Body of pancreas (tissue), 4 donors: Measurements from ENCODE around the gene POLE2. TPM values are rescaled to one million over a fixed set of nuclear protein-coding genes. Genes with fewer than 3 reads are reported as not detected.

ENCODE experiments used
- ATAC-seq: fragments of 150-250 bp; one replicate; pipeline ENCODE4 v1.9.1; 2016
- DNase-seq, 4 donors: peaks; one replicate each; pipeline ENCODE4 v3.0.0-alpha.2; 2019
- H3K27ac ChIP-seq, 4 donors: fragments of 200-600 bp; sonication (generic); 1 replicate in 3 of 4; 2 replicates in 1 of 4; pipeline versions ENCODE4 v1.5.1 to v1.6.1; 2016 to 2019; ENCODE audit warnings: mild to moderate bottlenecking in 1 of 4, mixed read lengths in 1 of 4, moderate library complexity in 1 of 4
- H3K27me3 ChIP-seq, 2 donors: fragments of 200-600 bp; sonication (generic); one replicate each; pipeline ENCODE4 v1.6.0; 2016; ENCODE audit warnings: mild to moderate bottlenecking in 1 of 2
- H3K36me3 ChIP-seq, 2 donors: fragments of 200-600 bp; sonication (generic); replicated peaks in 1 of 2; 2 replicates each; pipeline ENCODE4 v1.5.1; 2016; ENCODE audit warnings: low read depth in 2 of 2; ENCODE audit not compliant: insufficient read depth in 1 of 2
- H3K4me1 ChIP-seq: fragments of 200-600 bp; sonication (generic); one replicate; pipeline ENCODE4 v1.6.0; 2016
- H3K4me3 ChIP-seq, 2 donors: fragments of 200-600 bp; sonication (generic); 1 replicate in 1 of 2; 2 replicates in 1 of 2; pipeline ENCODE4 v1.5.1; 2016 to 2019
- H3K9me3 ChIP-seq, 3 donors: fragments of 200-600 bp; sonication (generic); 1 replicate in 2 of 3; 2 replicates in 1 of 3; pipeline ENCODE4 v1.5.1; 2016
- POLR2A ChIP-seq, 3 donors: fragments of 450-650 bp; IDR thresholded peaks; one replicate each; pipeline ENCODE4 v1.6.1; 2016; ENCODE audit warnings: antibody characterized with exemption in 3 of 3, mild to moderate bottlenecking in 2 of 3
- WGBS, 2 donors: methylation state at CpG; one replicate each; pipeline ENCODE4 v1.1.5; 2017; 5-methylcytosine and 5-hydroxymethylcytosine counted together
- intact Hi-C: fragments of 100-400 bp; cut with DNase I; formaldehyde crosslinking; loops from one replicate; pipeline ENCODE4 v1.15.1; 2023
- small RNA-seq: library from RNA; depleted of rRNA; stranded (forward); fragments of <200 nt; gene quantifications from one replicate; pipeline ENCODE3, GENCODE V24; 2016
- total RNA-seq, 2 donors: library from RNA; depleted of rRNA; stranded (reverse); fragments of >200 nt; gene quantifications; one replicate each; pipeline ENCODE4 v1.1.0, GENCODE V29; 2016
- TF ChIP-seq, protein P1 (sequence below), 7 experiments: fragments of 450-650 bp in 4 of 7; fragments of 200-600 bp in 3 of 7; sonication (generic) in 3 of 7; IDR thresholded peaks; one replicate each; pipeline ENCODE4 v1.5.1; 2016 to 2019; ENCODE audit warnings: antibody characterized with exemption in 7 of 7

POLE2 gene
- total RNA-seq, 2 donors from 2014 or later, result 7.0 TPM; not detected in 1

DNA sequence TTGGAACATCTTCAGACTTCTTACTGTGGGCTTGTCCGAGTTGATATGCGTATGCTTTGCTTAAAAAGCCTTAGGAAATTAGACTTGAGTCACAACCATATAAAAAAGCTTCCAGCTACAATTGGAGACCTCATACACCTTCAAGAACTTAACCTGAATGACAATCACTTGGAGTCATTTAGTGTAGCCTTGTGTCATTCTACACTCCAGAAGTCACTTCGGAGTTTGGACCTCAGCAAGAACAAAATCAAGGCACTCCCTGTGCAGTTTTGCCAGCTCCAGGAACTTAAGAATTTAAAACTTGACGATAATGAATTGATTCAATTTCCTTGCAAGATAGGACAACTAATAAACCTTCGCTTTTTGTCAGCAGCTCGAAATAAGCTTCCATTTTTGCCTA lies 80.4 kb downstream of the POLE2 start:
- H3K4me3 ChIP-seq, result no peak overlapping the region
- no peaks in the 10 kb centered on the region for H3K27me3 ChIP-seq
- ATAC-seq, result no peak
- TF ChIP-seq POLR2A (IDR thresholded peaks at IDR 0.05), result no peak
- TF ChIP-seq, protein P1, sequence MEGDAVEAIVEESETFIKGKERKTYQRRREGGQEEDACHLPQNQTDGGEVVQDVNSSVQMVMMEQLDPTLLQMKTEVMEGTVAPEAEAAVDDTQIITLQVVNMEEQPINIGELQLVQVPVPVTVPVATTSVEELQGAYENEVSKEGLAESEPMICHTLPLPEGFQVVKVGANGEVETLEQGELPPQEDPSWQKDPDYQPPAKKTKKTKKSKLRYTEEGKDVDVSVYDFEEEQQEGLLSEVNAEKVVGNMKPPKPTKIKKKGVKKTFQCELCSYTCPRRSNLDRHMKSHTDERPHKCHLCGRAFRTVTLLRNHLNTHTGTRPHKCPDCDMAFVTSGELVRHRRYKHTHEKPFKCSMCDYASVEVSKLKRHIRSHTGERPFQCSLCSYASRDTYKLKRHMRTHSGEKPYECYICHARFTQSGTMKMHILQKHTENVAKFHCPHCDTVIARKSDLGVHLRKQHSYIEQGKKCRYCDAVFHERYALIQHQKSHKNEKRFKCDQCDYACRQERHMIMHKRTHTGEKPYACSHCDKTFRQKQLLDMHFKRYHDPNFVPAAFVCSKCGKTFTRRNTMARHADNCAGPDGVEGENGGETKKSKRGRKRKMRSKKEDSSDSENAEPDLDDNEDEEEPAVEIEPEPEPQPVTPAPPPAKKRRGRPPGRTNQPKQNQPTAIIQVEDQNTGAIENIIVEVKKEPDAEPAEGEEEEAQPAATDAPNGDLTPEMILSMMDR (IDR thresholded peaks at IDR 0.05), result no peak
- DNase-seq, result no peak
- H3K9me3 ChIP-seq, result no peaks in the 10 kb centered on the region
- 94 to 95% methylated on average over 6 of the region's 6 CpGs for WGBS, 2 donors
- H3K4me1 ChIP-seq, result no peaks in the 10 kb centered on the region
- intact Hi-C loops, result no loop called here
- no peaks in the 10 kb centered on the region for H3K36me3 ChIP-seq
- no peak overlapping the region for H3K27ac ChIP-seq

DNA sequence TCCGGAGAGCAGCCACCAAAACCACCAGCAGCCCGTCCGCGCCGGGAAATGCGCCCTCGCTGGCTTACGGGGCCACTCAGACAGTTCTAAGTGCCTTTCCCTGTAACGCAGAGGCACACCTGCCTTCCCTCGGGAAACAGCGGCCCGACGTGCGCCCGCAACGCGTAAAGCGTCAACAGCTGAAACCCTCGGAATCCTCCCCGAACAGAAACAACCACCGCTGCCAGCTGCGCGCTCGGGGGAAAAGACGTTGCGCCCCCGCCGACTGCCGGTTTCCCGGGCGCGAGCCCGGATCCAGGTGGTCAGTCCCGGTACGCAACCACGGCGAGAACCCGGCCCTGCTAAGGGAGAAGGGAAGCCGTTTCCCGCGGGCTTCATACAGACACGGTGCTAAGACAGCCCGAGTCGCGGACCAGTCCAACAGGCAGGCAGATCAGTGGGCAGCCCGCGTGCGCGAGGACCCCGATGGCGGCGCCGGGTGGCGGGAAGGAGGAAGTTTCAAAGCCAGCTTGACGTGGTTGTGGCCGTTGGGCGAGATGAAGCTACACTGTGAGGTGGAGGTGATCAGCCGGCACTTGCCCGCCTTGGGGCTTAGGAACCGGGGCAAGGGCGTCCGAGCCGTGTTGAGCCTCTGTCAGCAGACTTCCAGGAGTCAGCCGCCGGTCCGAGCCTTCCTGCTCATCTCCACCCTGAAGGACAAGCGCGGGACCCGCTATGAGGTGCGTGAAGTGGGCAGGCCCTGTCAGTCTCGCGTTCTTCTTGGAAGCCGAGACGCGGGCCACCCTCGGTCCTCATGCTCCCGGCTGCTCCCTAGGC lies 89.3 kb downstream of the POLE2 start, which contains the start of gene LRR1:
LRR1 (plus strand) TSS at position 456 of the 816 bp plus-strand sequence; CDS start at position 537, 81 bp downstream.
- intact Hi-C loops, result no loop called here
- peak; percentile 83 to 90 (median 86) for DNase-seq
- peak within 1 kb of the TSS; percentile 52 to 71 for H3K4me3 ChIP-seq
- peaks cover 25% of the 10 kb centered on the region for H3K4me1 ChIP-seq
- WGBS, 2 donors, result 0% methylated on average over 21 to 77 of the region's 77 CpGs
- no peaks in the 10 kb centered on the region for H3K36me3 ChIP-seq
- peak within 1 kb of the TSS; percentile 96 to 99 (median 98) for H3K27ac ChIP-seq
- peak; percentile 92 for ATAC-seq
- no peaks in the 10 kb centered on the region for H3K9me3 ChIP-seq
- TF ChIP-seq POLR2A (IDR thresholded peaks at IDR 0.05), result peak; percentile 65 to 92 (median 88)
- TF ChIP-seq, protein P1 (IDR thresholded peaks at IDR 0.05), result peak in 2 of 7 experiments; percentile 13 to 25
- H3K27me3 ChIP-seq, result no peaks in the 10 kb centered on the region

DNA sequence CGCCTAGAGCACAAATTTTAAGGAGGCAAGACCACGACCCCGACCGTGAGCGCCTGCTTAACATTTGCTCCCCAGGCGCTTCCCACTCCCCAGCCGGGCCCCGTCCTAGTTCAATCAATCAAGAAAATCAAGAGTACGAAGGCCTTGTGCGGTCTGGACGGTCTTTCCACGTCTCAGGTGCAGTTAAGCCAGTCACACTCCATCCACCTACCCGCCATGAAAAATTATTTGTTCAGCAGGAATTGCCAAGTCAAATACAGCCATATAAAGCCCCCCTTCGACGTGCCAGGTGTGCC lies 89.9 kb downstream of the POLE2 start:
- Histone ChIP-seq H3K27ac (peak overlapping the region; percentile 96 to 99 (median 98)), H3K9me3 (no peaks in the 10 kb centered on the region), H3K4me3 (peak overlapping the region; percentile 52 to 71), H3K36me3 (no peaks in the 10 kb centered on the region), H3K27me3 (no peaks in the 10 kb centered on the region), H3K4me1 (peaks cover 25% of the 10 kb centered on the region)
- TF ChIP-seq POLR2A (IDR thresholded peaks at IDR 0.05), result no peak
- 0 to 1% methylated on average over 14 to 15 of the region's 15 CpGs for WGBS, 2 donors
- DNase-seq (peak in 1 of 4 donors; percentile 52), ATAC-seq (no peak)
- intact Hi-C loops, result no loop called here

DNA sequence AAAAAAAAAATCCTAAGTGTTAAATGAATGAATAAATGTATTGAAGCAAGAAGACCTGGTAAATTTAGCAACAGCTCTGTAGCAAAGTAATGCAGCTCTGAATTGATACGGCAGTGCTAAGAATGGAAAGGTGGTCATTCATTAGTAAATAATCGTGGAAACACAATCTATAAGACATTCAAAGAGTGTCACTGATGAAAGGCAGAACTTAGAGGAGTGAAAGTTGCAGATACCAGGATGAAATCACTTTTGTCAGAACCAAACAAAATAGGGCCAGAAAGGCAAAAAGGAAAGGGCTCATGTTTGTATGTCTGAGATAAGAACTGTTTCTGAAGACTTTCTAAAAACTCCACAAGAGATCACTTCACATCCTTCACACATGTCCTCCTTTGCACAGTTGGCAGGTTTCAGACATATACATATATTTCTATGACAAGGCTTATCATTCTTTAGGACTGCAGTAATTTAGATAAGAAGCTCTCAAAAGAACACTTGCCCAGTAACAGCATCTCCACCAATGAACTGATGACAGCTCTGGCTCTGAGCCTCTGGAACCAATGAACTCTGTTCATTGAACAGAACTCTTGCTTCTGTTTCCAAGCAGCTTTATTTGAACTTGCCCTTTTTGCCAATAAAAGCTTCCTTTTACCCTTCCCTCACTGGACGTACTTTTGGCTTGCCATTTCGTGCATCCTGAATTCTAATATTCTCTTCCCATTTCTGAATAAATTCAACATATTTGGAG lies 93.5 kb downstream of the POLE2 start:
- Histone ChIP-seq H3K4me1 (peaks cover 20% of the 10 kb centered on the region), H3K9me3 (no peaks in the 10 kb centered on the region), H3K27me3 (no peaks in the 10 kb centered on the region), H3K36me3 (no peaks in the 10 kb centered on the region), H3K27ac (peak overlapping the region in 1 of 4 donors; percentile 30), H3K4me3 (no peak overlapping the region)
- no peak for ATAC-seq
- intact Hi-C loops, result no loop called here
- TF ChIP-seq, protein P1 (IDR thresholded peaks at IDR 0.05), result no peak
- no peak for TF ChIP-seq POLR2A (IDR thresholded peaks at IDR 0.05)
- peak in 2 of 4 donors; percentile 29 to 54 for DNase-seq
- 16 to 21% methylated on average over 4 of the region's 4 CpGs for WGBS, 2 donors

Small RNAs within 50 kb of the gene (small RNA-seq; reads per million reads assigned to genes)
- gene AL139099.3 (not detected), gene RNU6ATAC30P (not detected)

Other genes with a start within 250 kb of the POLE2 start
- gene RPS29, start 101.8 kb downstream of the POLE2 start, total RNA-seq, result 1,000 to 10,000 TPM; 1,265 to 2,856 TPM
- gene LRR1, start 89.3 kb downstream of the POLE2 start, total RNA-seq, result 10 to 100 TPM in 1 of 2 donors, 1 to 10 TPM in 1; 9.6 to 27.0 TPM
- 100 to 1,000 TPM; 129 to 162 TPM for gene RPL36AL, start 67.6 kb downstream of the POLE2 start, total RNA-seq
- gene MGAT2, start 67.4 kb downstream of the POLE2 start, total RNA-seq, result 10 to 100 TPM; 27.5 to 37.6 TPM
- 10 to 100 TPM; 14.8 to 18.5 TPM for gene DNAAF2, start 53.0 kb downstream of the POLE2 start, total RNA-seq
- 1 to 10 TPM; 5.3 to 8.6 TPM for gene KLHDC1, start 4.9 kb upstream of the POLE2 start, total RNA-seq
- 10 to 100 TPM; 38.6 to 90.0 TPM for gene KLHDC2, start 79.9 kb upstream of the POLE2 start, total RNA-seq
- gene NEMF, start 164.6 kb upstream of the POLE2 start, total RNA-seq, result 100 to 1,000 TPM in 1 of 2 donors, 10 to 100 TPM in 1; 56.3 to 106 TPM
- gene ARF6, start 204.9 kb upstream of the POLE2 start, total RNA-seq, result 10 to 100 TPM; 18.5 to 27.8 TPM